Stimulated activated CD8-positive, alpha-beta memory T cell treated with anti-CD3 and anti-CD28 coated beads, Interleukin-15, amount 100 ng/mL, for 48 hours (primary cell): ENCODE data around the gene KCNJ10.

Experiments used
- DNase-seq, 2 donors: peaks; one replicate each; pipeline ENCODE4 v3.0.0-alpha.2; 2020; ENCODE audit warnings: low read depth in 2 of 2

Gene KCNJ10

DNA sequence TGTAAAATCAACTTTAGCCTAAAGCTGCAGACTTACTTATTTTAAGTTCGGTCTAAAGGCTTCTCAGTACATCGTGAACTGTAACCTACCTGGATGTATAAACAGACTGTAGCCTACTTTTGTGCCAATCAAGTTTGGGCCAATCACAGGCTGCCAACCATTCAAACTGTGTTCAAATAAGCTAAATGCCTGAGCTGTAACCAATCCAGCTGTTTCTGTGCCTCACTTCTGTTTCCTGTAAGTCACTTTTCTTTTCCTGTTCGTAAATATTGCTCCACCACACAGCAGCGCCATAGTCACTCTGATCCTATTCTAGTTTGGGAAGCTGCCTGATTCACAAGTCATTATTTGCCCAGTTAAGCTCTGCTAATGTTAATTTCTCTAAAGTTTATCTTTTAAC is 78.4 kb downstream of the KCNJ10 start:
- DNase-seq = no peak

DNA sequence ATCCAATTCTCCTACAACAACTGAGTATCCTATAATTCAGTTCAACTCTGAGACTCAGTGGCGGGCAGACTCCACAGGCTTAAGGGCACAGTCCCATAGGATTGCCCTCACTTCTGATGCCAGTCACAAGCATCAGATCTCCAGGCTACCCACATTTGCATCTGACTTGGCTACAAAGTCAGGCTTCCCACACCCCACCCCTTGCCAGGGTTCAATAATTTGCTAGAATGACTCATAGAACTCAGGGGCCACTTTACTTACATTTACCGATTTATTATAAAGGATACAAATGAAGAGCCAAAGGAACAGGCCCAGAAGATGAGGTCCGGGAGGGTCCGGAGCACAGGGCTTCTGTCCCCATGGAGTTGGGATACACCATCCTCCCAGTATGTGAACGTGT is 80.0 kb downstream of the KCNJ10 start:
- DNase-seq = no peak

GRCh38 chr1:159989581-159989980 is 80.4 kb downstream of the KCNJ10 start:
- no peak for DNase-seq

- no peak for DNase-seq
These were observed 82.0 kb downstream of the KCNJ10 start for GRCh38 chr1:159988006-159988405.

DNA sequence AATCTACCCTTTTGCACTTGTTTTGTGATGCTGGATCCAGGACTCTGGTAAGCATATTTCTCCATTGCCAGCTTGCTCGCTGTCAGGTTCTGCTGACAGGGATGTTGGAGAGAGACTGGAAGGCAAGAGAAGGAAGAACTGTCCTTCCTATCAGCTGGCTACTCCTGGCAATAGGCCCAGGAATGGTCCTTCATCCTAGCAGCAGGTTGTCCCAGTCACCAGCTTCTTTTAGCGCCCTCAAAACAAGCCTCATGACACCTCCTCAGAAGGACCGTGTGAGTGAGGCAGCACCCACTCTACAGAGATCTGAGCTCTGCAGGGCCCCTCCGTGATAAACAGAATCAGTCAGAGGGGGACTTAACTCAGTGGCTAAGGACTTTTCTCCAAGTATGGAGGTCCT is 82.8 kb downstream of the KCNJ10 start:
- DNase-seq = no peak

DNA sequence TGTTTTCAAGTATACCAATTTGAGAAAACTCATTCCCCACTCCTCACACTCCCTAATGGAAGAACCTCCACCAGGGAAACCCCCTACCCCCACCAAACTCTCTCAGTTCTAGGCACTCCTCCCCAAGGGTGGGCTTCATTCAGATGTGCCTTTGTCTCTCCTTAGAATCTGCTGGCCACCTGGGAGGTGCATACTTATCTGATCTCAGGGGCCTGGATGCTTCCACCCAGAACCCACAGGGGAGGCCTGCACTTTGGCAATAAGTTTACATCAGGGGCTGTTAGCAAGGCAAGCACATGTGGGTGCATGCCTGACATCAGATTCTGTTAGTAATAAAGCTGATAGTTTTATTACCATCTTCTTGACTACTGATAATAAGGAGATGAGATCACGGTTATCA is 83.4 kb downstream of the KCNJ10 start:
- DNase-seq = no peak

DNA sequence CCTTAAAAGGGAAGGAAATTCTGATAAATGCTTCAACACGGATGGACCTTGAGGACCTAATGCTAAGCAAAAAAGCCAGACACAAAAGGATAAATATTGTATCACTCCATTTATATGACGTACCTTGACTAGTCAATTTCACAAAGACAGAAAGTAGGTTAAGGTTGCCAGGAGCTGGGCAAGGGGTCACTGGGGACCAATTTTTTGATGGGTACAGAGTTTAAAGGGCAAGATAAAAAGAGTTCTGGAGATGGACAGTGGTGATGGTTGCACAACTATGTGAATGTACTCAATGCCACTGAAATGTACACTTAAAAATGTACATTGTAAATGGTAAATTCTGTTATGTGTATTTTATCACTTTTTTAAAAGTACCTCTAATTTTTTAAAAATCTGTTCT is 83.9 kb downstream of the KCNJ10 start:
- DNase-seq = no peak

DNA sequence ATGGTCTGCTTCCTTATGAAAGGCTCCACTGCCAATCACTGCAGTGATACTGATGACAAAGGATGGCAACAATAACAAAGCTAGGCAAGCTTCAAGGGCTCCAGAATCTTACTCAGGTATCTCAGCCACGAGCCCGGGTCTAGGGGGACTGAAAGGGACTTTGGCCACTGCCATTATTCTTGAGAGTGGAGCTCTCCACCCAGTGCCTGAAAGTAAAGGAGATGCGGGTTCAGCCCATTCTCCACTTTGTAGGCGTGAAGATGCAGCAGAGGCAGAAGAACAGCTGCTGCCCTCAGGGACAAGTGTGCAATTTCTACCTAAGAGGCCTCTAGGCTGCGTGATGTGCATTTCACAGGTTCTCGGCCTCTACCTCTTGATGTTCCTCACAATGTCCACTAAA is 84.5 kb downstream of the KCNJ10 start:
- no peak for DNase-seq

DNA sequence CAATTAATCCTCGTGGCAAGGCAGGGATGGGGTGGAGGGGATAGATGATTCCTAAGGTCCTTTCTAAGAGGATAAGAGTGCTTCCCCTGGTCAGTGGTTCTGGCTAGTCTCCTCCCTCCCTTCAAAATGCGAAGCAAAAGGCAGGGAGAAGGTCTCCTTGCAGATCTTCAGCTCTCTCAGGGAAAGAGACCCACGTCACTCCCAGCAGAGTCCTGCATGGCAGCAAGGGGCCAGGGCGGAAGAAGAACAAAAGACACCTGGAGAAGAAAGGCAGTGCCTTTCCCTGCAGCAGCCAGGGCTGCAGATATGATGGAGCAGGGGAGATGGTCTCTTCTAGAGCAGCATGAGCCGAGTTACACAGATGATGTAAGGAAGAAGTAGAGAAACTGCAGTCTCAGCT is 86.3 kb downstream of the KCNJ10 start:
- DNase-seq = no peak

- DNase-seq = no peak
These were observed 87.7 kb downstream of the KCNJ10 start for GRCh38 chr1:159982280-159982679.

DNA sequence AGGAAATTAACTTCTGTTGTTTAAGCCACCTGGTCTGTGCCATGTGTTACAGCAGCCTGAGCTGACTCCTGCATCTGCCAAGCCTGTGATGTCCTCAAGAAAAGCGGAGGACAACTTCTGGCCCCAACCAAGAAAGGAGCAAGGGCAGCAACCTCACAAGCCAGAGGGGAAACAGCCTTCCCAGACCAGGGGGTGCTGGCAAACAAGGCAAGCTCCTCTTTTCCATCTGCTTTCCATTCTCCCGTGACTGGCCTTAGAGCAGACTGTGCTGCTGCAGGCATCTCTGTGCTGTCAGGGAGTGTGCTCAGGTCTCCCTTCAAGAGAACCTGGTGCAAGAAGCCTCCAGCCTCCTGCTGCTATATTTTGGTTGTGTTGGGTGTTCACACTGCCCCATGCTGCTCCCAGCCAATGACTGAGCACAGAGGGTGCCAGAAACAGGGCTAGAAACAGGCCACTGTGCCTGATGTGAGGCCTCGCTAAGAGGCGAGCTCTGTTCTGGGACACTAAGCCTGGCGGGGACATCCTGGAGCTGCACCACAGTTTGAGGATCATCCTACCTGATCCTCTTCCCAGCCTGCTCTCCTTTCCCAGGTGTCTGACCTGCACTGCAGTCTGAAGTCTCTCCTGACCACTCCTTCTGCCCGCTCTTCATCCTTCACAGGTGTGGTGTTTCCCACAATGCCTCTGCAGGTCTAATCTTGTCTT is 88.5 kb downstream of the KCNJ10 start:
- DNase-seq = no peak

DNA sequence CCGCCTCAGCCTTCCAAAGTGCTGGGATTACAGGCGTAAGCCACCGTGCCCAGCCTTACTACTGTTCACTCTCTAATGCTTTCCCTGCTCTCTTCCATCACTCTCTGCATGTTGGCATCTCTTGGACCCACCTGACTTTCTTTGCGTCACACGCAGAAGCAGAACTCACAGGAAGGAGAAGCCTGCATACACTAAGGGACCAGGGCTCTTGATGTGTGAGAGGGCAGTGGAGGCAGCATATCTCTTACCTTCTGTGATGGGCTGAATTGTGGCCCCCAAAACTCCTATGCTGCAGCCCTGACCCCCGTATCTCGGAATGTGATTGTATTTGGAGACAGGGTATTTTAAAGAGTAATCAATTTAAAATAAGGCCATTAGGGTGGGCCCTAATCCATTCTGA is 89.2 kb downstream of the KCNJ10 start:
- no peak for DNase-seq

GRCh38 chr1:159980076-159980475 is 89.9 kb downstream of the KCNJ10 start:
- DNase-seq = no peak

DNA sequence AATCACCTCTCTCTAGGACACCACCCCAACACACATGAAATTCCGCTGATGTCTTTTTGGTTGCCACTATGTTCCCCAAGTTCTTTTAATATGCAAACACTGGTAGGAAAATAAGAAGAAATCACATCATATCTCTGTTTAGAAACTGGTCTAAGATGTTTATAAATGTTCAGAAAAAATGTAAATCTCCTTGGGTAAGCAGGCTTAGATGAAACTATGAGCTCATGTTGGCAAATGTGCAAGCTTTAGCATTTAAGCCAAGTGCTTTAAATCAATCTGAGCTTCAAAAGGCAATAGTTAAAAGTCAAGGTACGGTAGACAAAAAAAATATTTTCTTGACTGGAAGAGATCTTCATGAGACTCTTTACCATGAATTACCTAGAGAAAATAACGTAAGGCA is 90.7 kb downstream of the KCNJ10 start:
- no peak for DNase-seq

DNA sequence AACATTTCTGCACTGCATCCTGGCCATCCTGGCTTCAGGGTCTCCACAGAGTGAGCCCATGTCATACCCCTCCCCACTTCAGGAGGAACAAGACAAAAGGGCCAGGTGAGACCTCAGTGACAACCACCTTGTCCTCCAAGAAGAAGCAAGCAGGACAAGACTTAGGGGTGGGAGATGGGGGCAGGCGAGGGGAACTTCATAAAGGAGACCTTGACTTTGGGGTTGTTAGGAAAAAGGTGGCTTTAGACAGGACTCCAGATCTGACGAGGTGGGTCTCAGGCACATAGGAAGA is 91.9 kb downstream of the KCNJ10 start:
- DNase-seq = no peak

DNA sequence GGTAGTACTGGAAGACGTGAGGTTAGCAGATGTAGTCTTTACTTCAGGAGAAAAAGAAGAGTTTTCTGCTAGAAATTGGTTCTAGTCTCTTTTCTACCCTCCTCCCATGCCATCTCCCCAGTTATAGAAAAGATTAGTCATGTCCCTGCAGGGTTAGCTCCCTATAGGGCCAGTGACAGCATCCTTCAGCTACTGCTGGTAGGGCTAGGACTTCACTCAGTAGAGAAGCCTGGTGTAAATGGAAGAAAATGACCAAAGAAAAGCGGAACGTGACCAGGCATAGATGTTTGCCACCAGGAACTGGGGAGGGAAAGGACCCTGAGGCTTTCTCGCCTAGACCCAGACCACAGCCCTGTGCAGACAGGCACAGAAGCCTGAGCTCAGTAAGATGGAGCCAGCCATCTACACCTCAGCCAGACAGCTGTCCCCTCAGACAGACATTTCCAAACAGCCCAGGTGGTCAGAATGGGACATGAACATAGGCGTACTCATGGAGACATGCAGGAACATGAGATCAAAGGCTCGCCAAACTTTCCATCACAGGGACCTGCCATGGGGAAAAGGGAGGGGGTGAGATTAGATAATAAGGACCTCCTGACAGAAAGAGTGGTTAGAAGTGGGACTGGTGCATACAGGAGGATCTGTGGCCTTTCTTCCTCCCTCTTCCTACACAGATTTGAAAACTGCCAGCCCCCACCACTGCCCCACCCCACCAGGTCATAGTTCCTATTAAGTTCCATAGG is 92.4 kb downstream of the KCNJ10 start:
- no peak for DNase-seq

GRCh38 chr1:159974350-159974965 is 95.5 kb downstream of the KCNJ10 start:
- no peak for DNase-seq

DNA sequence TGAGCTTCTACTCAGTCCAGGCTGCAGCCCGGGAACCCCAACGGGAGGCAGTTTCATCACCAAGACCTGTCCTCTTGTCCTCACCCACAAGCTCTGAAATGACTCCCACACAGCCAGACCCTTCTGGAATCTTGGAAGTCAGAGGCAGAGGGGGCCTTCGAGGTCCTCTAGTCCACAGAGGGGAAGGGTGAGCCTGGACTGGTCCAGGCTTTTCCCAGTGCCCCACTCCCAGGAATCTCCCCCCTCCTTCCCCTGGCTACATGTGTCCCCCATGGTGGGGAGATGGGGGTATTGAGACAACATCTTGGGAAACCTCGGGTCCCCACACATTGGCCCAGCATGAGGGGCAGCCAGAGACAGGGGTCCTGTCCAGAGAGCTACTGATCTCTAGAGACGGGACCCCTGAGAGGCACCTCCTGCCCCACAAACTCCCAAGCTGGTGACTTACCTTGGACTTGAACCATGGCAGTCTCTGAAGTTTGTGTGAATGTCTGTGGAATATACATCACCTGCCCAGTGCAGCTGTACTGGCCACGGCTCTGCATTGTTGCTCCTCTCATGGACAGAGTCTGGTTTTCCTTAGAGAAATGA is 96.5 kb downstream of the KCNJ10 start:
- DNase-seq = no peak

DNA sequence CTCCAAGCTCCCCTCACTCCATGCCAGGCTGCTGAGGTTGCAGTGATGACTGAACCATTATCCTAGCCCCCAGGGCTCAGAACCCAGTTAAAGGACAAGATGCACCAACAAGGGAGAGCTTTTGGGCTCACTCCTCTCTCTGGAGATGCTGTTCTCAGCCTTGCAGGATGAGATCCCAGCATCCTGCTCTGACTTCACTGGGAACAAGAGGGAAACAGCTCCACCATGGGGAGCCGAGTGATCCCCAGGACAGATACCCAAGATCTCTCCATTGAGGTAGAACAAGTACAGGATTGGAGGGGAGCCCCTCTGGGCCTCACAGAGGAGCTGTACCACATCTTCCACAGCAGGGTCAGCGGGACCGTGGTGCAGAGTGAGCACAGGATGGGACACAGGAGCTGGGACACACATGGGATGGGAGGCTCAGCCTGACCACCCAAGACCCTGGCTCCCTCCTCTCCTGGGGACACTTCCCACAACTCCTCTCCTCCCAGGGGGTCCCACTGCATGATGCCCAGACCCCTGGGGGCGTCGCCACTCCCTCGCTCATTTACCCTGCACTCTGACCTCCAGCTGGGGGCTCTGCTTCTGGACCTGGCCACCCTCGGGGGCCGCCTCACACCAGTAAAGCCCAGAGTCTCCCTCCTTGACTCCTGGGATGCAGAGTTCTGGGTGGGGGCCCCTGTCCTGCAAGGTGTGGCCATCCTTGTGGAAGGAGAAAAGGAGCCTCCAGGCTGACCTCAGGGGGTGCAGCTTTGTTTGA is 97.3 kb downstream of the KCNJ10 start:
- DNase-seq = no peak

GRCh38 chr1:159970932-159971342 is 99.0 kb downstream of the KCNJ10 start:
- DNase-seq = no peak

DNA sequence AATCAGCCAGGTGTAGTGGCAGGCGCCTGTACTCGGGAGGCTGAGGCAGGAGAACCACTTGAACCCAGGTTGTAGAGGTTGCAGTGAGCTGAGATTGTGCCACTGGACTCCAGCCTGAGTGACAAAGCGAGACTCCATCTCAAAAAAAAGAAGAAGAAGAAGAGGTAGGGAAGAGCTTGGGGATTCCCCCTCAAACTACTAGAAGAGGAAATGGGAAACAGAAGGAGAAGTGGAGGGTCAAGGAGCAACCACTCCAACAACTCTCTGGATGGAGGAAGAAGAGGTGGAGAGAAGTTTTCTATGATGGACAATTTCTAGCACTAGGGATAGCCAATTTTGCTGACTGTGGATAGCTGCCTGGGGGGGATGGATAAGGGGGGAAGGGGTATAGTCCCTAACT is 101.1 kb downstream of the KCNJ10 start:
- DNase-seq = no peak

GRCh38 chr1:159965263-159965662 is 104.7 kb downstream of the KCNJ10 start:
- no peak for DNase-seq
